ENCODE results near the gene LMBR1.
"Not testable (repeated sequence)": the region's sequence is repeated elsewhere in the genome, so short reads cannot be mapped to it uniquely, and the experiment has no call there.

LMBR1 gene

GRCh38 chr7:156843582-156843981 lies 49.4 kb downstream of the LMBR1 start:
- not testable (repeated sequence) for DNase-seq

GRCh38 chr7:156843157-156843556 lies 49.8 kb downstream of the LMBR1 start:
- no peak for DNase-seq

GRCh38 chr7:156842740-156843140 lies 50.2 kb downstream of the LMBR1 start:
- DNase-seq = no peak

- no peak for DNase-seq
Observed at GRCh38 chr7:156842317-156842716, 50.7 kb downstream of the LMBR1 start.

GRCh38 chr7:156841497-156841896 lies 51.5 kb downstream of the LMBR1 start:
- DNase-seq = no peak

- DNase-seq = no peak
Observed at GRCh38 chr7:156840134-156840533, 52.8 kb downstream of the LMBR1 start.

GRCh38 chr7:156836443-156836842 lies 56.5 kb downstream of the LMBR1 start:
- DNase-seq = no peak

- DNase-seq = no peak
Observed at GRCh38 chr7:156834462-156834861, 58.5 kb downstream of the LMBR1 start.

- DNase-seq = no peak
Observed at GRCh38 chr7:156833312-156833711, 59.7 kb downstream of the LMBR1 start.

GRCh38 chr7:156832195-156832877 lies 60.6 kb downstream of the LMBR1 start:
- DNase-seq = peak; percentile 54

- peak; percentile 14 for DNase-seq
Observed at GRCh38 chr7:156829669-156830336, 63.2 kb downstream of the LMBR1 start.

GRCh38 chr7:156827587-156828203 lies 65.3 kb downstream of the LMBR1 start:
- no peak for DNase-seq

- DNase-seq = peak; percentile 86
Observed at GRCh38 chr7:156823435-156823834, 69.5 kb downstream of the LMBR1 start.

- no peak for DNase-seq
Observed at GRCh38 chr7:156820445-156821063, 72.4 kb downstream of the LMBR1 start.

GRCh38 chr7:156819733-156820295 lies 73.2 kb downstream of the LMBR1 start:
- no peak for DNase-seq

- no peak for DNase-seq
Observed at GRCh38 chr7:156818133-156818532, 74.8 kb downstream of the LMBR1 start.

GRCh38 chr7:156816943-156817572 lies 75.9 kb downstream of the LMBR1 start:
- peak; percentile 12 for DNase-seq

GRCh38 chr7:156811706-156812105 lies 81.3 kb downstream of the LMBR1 start:
- no peak for DNase-seq

- DNase-seq = not testable (repeated sequence)
Observed at GRCh38 chr7:156803656-156804055, 89.3 kb downstream of the LMBR1 start.

GRCh38 chr7:156802214-156802613 lies 90.8 kb downstream of the LMBR1 start:
- DNase-seq = no peak

- no peak for DNase-seq
Observed at GRCh38 chr7:156795415-156795814, 97.6 kb downstream of the LMBR1 start.

- no peak for DNase-seq
Observed at GRCh38 chr7:156793334-156793733, 99.6 kb downstream of the LMBR1 start.

- no peak for DNase-seq
Observed at GRCh38 chr7:156792611-156793010, 100.4 kb downstream of the LMBR1 start.
